H1 (cell line): ENCODE data around the gene C1orf210. TPM values are rescaled to one million over a fixed set of nuclear protein-coding genes. Genes with fewer than 3 reads are reported as not detected.

Experiments
- CTCF ChIA-PET: fragments of 300-600 bp; sonication (Branson Sonifier 250); formaldehyde crosslinking; loops from one replicate; lab custom pipeline; 2021; ENCODE audit not compliant: partially characterized antibody; lab: Charles Lee
- POLR2A ChIA-PET: fragments of 300-600 bp; sonication (Branson Sonifier 250); formaldehyde crosslinking; loops from one replicate; lab custom pipeline; 2021; ENCODE audit warnings: inconsistent platforms; ENCODE audit not compliant: partially characterized antibody; lab: Charles Lee
- DNase-seq, 2 experiments: peaks; one replicate each; pipeline versions ENCODE4 v3.0.0 to v3.0.0-alpha.2; 2010 to 2022; ENCODE audit warnings: low spot score in 2 of 2, low read depth in 1 of 2, mixed read lengths in 1 of 2
- FAIRE-seq: peaks from 2 replicates; lab custom pipeline; 2011; peaks lifted over from hg19 to GRCh38; lab: Jason Lieb, UNC
- H2AFZ ChIP-seq: 2 replicates; pipeline ENCODE4 v1.8.1; 2012; ENCODE audit warnings: low read length, inconsistent platforms
- H2AK5ac ChIP-seq: 2 replicates; pipeline ENCODE4 v1.6.1; 2013; ENCODE audit warnings: low read depth, low read length
- H2BK120ac ChIP-seq: replicated peaks from 2 replicates; pipeline ENCODE3; 2013; ENCODE audit warnings: low read depth, low read length, inconsistent platforms
- H2BK12ac ChIP-seq: 2 replicates; pipeline ENCODE4 v1.6.1; 2013; ENCODE audit warnings: low read depth, low read length
- H2BK15ac ChIP-seq: 2 replicates; pipeline ENCODE4 v1.6.1; 2013; ENCODE audit warnings: low read length
- H2BK20ac ChIP-seq: 2 replicates; pipeline ENCODE4 v1.6.1; 2013; ENCODE audit warnings: low read length
- H2BK5ac ChIP-seq: 2 replicates; pipeline ENCODE4 v1.6.1; 2013; ENCODE audit warnings: low read depth, low read length
- H3K14ac ChIP-seq: 2 replicates; pipeline ENCODE4 v1.6.1; 2013; ENCODE audit warnings: inconsistent platforms; ENCODE audit not compliant: insufficient read length
- H3K18ac ChIP-seq: 2 replicates; pipeline ENCODE4 v1.6.1; 2013; ENCODE audit warnings: low read length; ENCODE audit errors: extremely low read depth
- H3K23ac ChIP-seq: 2 replicates; pipeline ENCODE4 v1.6.1; 2013; ENCODE audit warnings: inconsistent platforms; ENCODE audit not compliant: insufficient read length
- H3K23me2 ChIP-seq: 2 replicates; pipeline ENCODE4 v1.6.1; 2013; ENCODE audit warnings: low read depth, low read length
- H3K27ac ChIP-seq: 2 replicates; pipeline ENCODE4 v1.6.1; 2011; ENCODE audit warnings: low read depth, low read length, inconsistent platforms
- H3K27me3 ChIP-seq, 4 experiments: replicated peaks in 1 of 4; 1 replicate in 1 of 4; 2 replicates in 3 of 4; pipeline versions ENCODE4 v1.6.1 to v1.8.1; 2011 to 2013; ENCODE audit warnings: low read length in 3 of 4, mild to moderate bottlenecking in 3 of 4, inconsistent platforms in 2 of 4, mixed read lengths in 2 of 4, moderate library complexity in 1 of 4; ENCODE audit not compliant: control insufficient read depth in 3 of 4, insufficient read depth in 3 of 4; ENCODE audit errors: extremely low read depth in 1 of 4
- H3K36me3 ChIP-seq, 4 experiments: 2 replicates each; pipeline versions ENCODE4 v1.6.1 to v1.8.1; 2011 to 2013; ENCODE audit warnings: mild to moderate bottlenecking in 4 of 4, low read length in 3 of 4, moderate library complexity in 2 of 4, control low read depth in 1 of 4, inconsistent platforms in 1 of 4; ENCODE audit not compliant: insufficient read depth in 4 of 4, control insufficient read depth in 2 of 4
- H3K4ac ChIP-seq: replicated peaks from 2 replicates; pipeline ENCODE3; 2013; ENCODE audit warnings: low read length, low read depth, mixed read lengths, inconsistent platforms; ENCODE audit not compliant: insufficient read length
- H3K4me1 ChIP-seq, 4 experiments: replicated peaks in 1 of 4; 1 replicate in 1 of 4; 2 replicates in 3 of 4; pipeline versions ENCODE4 v1.6.1 to v1.8.1; 2011 to 2013; ENCODE audit warnings: low read length in 3 of 4, inconsistent platforms in 2 of 4, mixed read lengths in 1 of 4; ENCODE audit not compliant: insufficient read depth in 4 of 4, control insufficient read depth in 3 of 4
- H3K4me2 ChIP-seq, 2 experiments: 2 replicates each; pipeline versions ENCODE4 v1.6.1 to v1.8.1; 2011 to 2013; ENCODE audit warnings: low read depth in 2 of 2, low read length in 2 of 2, control low read depth in 1 of 2, inconsistent platforms in 1 of 2, mild to moderate bottlenecking in 1 of 2; ENCODE audit not compliant: insufficient read depth in 1 of 2
- H3K4me3 ChIP-seq, 4 experiments: fragments of 200-600, 300-600 bp in 1 of 4; sonication (generic), shearing (Covaris generic), sonication (Bioruptor Twin) in 1 of 4; 2 replicates each; pipeline versions ENCODE4 v1.5.1 to v1.8.1; 2011 to 2016; ENCODE audit warnings: low read length in 4 of 4, low read depth in 3 of 4, control low read depth in 2 of 4, inconsistent platforms in 2 of 4, mild to moderate bottlenecking in 2 of 4, mixed read lengths in 1 of 4, moderate library complexity in 1 of 4; ENCODE audit not compliant: insufficient read depth in 2 of 4; ENCODE audit errors: extremely low read depth in 1 of 4
- H3K56ac ChIP-seq: replicated peaks from 2 replicates; pipeline ENCODE3; 2013; ENCODE audit warnings: low read depth, mild to moderate bottlenecking, mixed read lengths, low read length, inconsistent platforms; ENCODE audit not compliant: insufficient read length
- H3K79me1 ChIP-seq: 2 replicates; pipeline ENCODE4 v1.6.1; 2013; ENCODE audit warnings: low read depth, low read length, control low read depth
- H3K79me2 ChIP-seq, 2 experiments: 2 replicates each; pipeline versions ENCODE4 v1.6.1 to v1.8.1; 2012 to 2013; ENCODE audit warnings: low read length in 2 of 2, mild to moderate bottlenecking in 2 of 2, inconsistent platforms in 1 of 2; ENCODE audit not compliant: insufficient read depth in 2 of 2, control insufficient read depth in 1 of 2
- H3K9ac ChIP-seq, 4 experiments: replicated peaks in 1 of 4; 1 replicate in 1 of 4; 2 replicates in 3 of 4; pipeline versions ENCODE4 v1.6.1 to v1.8.1; 2011 to 2013; ENCODE audit warnings: low read depth in 3 of 4, low read length in 3 of 4, control low read depth in 2 of 4, mild to moderate bottlenecking in 2 of 4, moderate library complexity in 2 of 4, inconsistent platforms in 1 of 4; ENCODE audit errors: extremely low read depth in 1 of 4
- H3K9me3 ChIP-seq, 2 experiments: 2 replicates each; pipeline versions ENCODE4 v1.6.1 to v1.8.1; 2012 to 2013; ENCODE audit warnings: mild to moderate bottlenecking in 2 of 2, moderate library complexity in 2 of 2, control low read depth in 1 of 2, inconsistent platforms in 1 of 2, low read depth in 1 of 2, low read length in 1 of 2, mixed read lengths in 1 of 2; ENCODE audit not compliant: insufficient read depth in 2 of 2
- H4K20me1 ChIP-seq, 2 experiments: replicated peaks in 1 of 2; 2 replicates each; pipeline versions ENCODE3 to v1.8.1; 2011 to 2013; ENCODE audit warnings: inconsistent platforms in 2 of 2, low read length in 2 of 2, mild to moderate bottlenecking in 1 of 2; ENCODE audit not compliant: insufficient read depth in 2 of 2, control insufficient read depth in 1 of 2
- H4K5ac ChIP-seq: 2 replicates; pipeline ENCODE4 v1.6.1; 2013; ENCODE audit warnings: low read length, low read depth, mixed read lengths, inconsistent platforms; ENCODE audit not compliant: insufficient read length
- H4K8ac ChIP-seq: 2 replicates; pipeline ENCODE4 v1.8.0; 2013; ENCODE audit warnings: mild to moderate bottlenecking, moderate library complexity, low read length, inconsistent platforms; ENCODE audit not compliant: insufficient read depth; ENCODE audit errors: extremely low read depth
- H4K91ac ChIP-seq: replicated peaks from 2 replicates; pipeline ENCODE3; 2013; ENCODE audit warnings: low read length, mixed read lengths, inconsistent platforms; ENCODE audit not compliant: insufficient read length
- TBP ChIP-seq: IDR thresholded peaks from 2 replicates; pipeline ENCODE4 v1.6.1; 2011; ENCODE audit warnings: low read depth, low read length, improper control_type of control experiment
- polyA plus RNA-seq, 7 experiments: library from polyadenylated mRNA; depleted of rRNA in 3 of 7; stranded (reverse) in 5 of 7; unstranded in 2 of 7; fragments of >200 nt in 5 of 7; fragments of 200-250 nt in 2 of 7; gene quantifications; 1 replicate in 5 of 7; 2 replicates in 1 of 7; 4 replicates in 1 of 7; pipeline versions ENCODE4 v1.2.1 to v1.2.3, GENCODE V29; 2011 to 2013; ENCODE audit warnings: missing spikeins in 2 of 7, mixed read lengths in 2 of 7
- total RNA-seq: library from RNA; stranded (reverse); fragmentation: NEBNext Ultra II Directional; extraction: Animal tissue kit (Norgen Biotek cat#: 25700); gene quantifications from 2 replicates; pipeline ENCODE4 v1.2.1, GENCODE V29; 2021

C1orf210 gene
- total and polyA plus RNA-seq, 2 of the 8 experiments (the other 6 are each of a cell fraction or from before 2014, with no cell fraction given): 12.0 to 27.9 TPM

DNA sequence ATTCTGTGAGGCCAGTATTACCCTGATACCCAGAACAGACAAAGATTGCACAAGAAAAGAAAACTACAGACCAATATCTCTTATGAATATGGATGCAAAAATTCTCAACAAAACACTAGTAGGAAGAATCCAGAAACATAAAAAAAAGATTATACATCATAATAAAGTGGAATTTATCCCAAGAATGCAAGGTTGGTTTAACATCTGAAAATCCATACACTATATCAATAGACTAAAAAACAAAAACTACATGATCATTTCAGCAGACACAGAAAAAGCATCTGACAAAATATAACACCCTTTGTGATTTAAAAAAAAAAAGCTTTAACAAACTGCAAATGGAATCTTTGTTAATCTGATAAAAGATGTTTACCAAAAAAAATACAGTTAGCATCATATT, 40.0 kb upstream of the C1orf210 start:
- no peaks in the 10 kb centered on the region for H3K79me2 ChIP-seq
- H3K23me2 ChIP-seq: no peaks in the 10 kb centered on the region
- H2AK5ac ChIP-seq: no peak overlapping the region
- peaks cover 0 to 10% of the 10 kb centered on the region in 2 experiments; a peak in 2 of 4 replicates for H3K9me3 ChIP-seq
- ChIA-PET CTCF (no interaction called here), POLR2A (no interaction called here)
- H4K8ac ChIP-seq: no peak overlapping the region
- no peaks in the 10 kb centered on the region for H3K36me3 ChIP-seq
- TF ChIP-seq TBP: no peak
- H3K4ac ChIP-seq: no peak overlapping the region
- H4K20me1 ChIP-seq: no peaks in the 10 kb centered on the region
- no peak overlapping the region for H4K5ac ChIP-seq
- H2AFZ ChIP-seq: no peak overlapping the region
- H3K23ac ChIP-seq: no peak overlapping the region
- no peak overlapping the region for H3K4me2 ChIP-seq
- peaks cover 0 to 6% (median 4%) of the 10 kb centered on the region in 4 experiments; a peak in 5 of 7 replicates for H3K4me1 ChIP-seq
- H2BK15ac ChIP-seq: no peak overlapping the region
- DNase-seq (no peak), FAIRE-seq (no peak)
- no peak overlapping the region for H3K18ac ChIP-seq
- H3K14ac ChIP-seq: no peak overlapping the region
- no peak overlapping the region for H2BK5ac ChIP-seq
- no peak overlapping the region for H3K56ac ChIP-seq
- H3K9ac ChIP-seq: no peak overlapping the region
- H2BK20ac ChIP-seq: no peak overlapping the region
- H4K91ac ChIP-seq: no peak overlapping the region
- no peak overlapping the region for H3K27ac ChIP-seq
- no peaks in the 10 kb centered on the region for H3K79me1 ChIP-seq
- no peak overlapping the region for H3K4me3 ChIP-seq
- H3K27me3 ChIP-seq: no peaks in the 10 kb centered on the region
- no peak overlapping the region for H2BK120ac ChIP-seq
- no peak overlapping the region for H2BK12ac ChIP-seq
